Stimulated activated CD4-positive, alpha-beta T cell treated with anti-CD3 and anti-CD28 coated beads, Interleukin-4, amount 100 ng/mL, for 1 hour (primary cell): ENCODE data around the gene HOXB2.
A peak's percentile ranks its signal among the peaks of the same experiment; 100 is the strongest.

Experiments
- DNase-seq: peaks from one replicate; pipeline ENCODE4 v3.0.0-alpha.2; 2020

The HOXB2 gene

GRCh38 chr17:48545022-48545375 is at the start of gene HOXB2:
Gene HOXB2 (minus strand): TSS chr17:48545109. CDS start chr17:48544911, 198 bp downstream.
- DNase-seq, result no peak

DNA sequence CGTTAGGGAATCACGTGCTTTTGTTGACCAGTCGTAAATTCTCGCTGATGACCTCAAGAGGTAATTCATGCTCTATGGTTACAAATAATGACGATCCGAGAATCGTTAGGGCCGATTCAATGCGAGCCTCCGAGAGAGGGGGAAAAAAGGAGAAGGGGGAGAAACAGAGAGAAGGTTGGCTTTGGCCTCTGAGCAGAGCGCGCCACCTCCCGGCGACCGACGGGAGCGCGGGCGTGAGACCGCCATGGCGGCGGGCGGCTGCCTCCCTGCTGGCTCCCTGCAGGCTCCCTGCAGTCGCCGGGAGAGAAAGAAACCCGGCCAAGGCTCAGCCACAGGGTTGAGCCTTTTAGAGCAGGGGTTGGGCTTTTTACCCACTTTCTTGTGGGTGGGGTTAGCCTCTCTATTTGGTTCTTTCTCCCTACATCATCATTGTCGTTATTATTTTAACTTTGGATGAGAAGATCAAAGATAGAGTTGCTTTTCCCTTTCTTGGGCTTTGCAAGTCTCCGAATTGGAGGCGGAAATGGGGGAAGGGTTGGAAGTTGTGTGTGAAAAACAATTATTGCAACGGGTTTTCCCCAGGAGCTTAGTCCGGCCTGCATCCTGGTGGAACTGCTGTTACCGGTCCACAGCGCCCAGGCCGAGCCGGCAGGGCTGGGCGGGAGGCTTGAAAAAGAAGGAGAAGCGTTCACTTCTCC is 49.1 kb upstream of the HOXB2 start:
- peak; percentile 85 for DNase-seq

GRCh38 chr17:48593126-48593829 is 48.4 kb upstream of the HOXB2 start, which contains the start of gene HOXB5:
Gene HOXB5 (minus strand): TSS chr17:48593779. CDS start chr17:48593682, 97 bp downstream.
- no peak for DNase-seq

GRCh38 chr17:48592577-48592976 is 47.7 kb upstream of the HOXB2 start:
- DNase-seq, result no peak

- no peak for DNase-seq
Measured at GRCh38 chr17:48592057-48592514, 47.2 kb upstream of the HOXB2 start.

GRCh38 chr17:48591255-48592056 is 46.5 kb upstream of the HOXB2 start:
- no peak for DNase-seq

- no peak for DNase-seq
Measured at GRCh38 chr17:48590607-48591161, 45.8 kb upstream of the HOXB2 start.

DNA sequence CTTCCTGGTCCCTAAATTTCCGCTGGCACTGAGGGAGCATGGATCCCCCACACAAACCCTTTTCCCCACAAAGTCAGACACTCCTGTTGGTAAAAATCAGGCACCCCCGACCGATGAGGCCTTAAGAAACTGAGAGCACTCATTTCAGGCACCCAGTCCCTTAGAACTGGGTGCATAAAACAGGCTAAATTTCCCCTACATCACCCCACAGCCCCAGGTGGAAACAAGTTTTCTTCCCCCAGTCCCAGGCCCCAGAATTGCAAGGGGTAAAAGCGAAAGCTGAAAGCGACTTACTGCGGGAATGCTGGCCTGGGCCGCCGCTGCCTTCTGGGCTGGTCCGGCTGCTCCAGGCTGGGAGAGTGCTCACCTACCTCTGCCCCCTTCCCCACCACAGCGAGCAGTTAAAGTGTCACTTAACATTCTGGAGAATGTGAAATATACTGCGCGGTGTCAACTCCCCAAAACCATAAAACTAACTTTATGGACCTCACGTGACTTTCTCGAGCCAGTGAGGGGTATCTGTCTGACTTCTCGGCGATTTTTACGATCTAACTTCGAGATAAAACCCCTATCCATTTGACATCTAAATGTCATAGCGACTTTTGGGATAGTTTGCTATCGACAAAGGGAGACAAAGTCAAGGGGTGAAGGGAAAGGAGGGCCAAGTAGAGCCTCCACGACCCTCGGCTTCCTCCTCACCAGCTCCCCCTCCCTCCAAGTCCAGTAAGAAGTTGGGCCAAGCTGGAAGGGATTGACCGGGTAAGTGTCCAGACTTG is 45.1 kb upstream of the HOXB2 start, which contains the start of gene HOXB3:
HOXB3 (minus strand) TSS at position 411 of the 776 bp plus-strand sequence. CDS start 37,767 bp downstream, outside the sequence.
- no peak for DNase-seq

DNA sequence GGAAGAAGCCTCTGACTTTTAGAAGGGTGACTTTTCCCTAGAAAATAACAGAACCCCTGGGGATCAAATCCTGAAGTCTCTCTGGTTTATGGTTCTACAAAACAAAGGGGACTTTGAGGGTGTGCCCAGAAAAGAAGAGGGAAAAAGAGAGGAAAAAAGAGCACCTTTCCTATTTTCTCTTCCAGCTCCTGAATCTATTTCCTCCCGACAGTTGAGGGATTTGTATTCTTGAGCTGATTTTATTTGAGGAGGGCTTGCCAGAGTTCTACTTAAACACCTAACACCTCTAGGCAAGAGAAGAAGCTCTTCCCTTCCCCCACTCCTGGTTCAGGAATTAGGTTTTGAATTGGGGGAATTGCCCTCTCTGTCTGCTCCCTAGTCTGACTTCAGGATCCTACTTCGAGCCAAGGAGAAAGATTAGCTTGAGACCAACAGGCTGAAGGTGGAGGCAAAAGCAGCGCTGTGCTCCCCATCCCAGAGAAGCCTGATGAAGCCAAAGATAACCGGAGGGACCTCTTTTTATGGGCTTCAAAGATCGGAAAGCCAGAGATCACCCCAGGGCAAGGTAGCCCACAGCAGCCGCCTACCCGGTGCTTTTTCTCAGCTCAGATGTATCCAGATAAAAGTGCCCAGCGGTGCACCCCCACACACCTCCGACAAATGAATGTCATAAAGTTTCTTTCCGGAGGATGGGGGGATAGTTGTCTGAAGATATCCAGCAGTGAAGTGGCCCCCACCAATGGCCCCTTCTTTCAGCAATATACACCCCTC is 44.3 kb upstream of the HOXB2 start:
- no peak for DNase-seq

DNA sequence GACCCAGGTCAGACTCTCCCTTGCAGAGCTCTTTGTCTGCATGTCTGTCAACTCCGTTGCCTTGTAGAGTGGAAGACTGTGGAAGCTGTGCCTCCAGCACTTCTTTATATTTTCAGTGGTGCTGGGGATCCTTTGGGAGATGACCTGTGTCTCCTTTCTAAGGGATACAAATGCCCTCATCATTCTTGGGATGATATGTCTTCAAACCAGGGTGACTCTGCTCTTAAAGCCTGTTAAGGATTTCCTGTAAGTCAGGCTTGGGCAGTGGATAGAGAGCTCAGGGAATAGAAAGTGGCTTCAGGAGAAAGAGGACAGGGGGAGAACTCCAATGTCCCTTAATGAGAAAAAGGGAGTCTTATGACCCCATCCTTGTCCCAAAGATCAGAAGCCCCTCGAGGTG is 43.6 kb upstream of the HOXB2 start:
- no peak for DNase-seq

DNA sequence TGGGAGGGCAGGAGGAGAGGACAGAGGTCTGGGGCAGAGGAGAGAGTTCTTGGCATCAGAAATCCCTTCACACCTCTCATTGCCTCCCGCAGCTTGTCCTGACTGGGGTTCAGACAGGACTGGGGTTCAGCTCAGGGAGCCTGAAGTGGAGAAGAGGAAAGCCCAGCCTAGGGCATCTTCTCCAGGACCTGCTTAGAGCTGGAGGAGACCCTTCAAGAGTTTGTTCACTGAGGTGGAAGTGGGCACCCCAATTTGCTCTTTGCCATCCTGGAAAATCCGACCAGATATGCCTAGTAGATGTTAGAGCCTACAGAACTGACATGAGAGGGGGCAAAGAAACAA is 43.1 kb upstream of the HOXB2 start:
- DNase-seq, result no peak

DNA sequence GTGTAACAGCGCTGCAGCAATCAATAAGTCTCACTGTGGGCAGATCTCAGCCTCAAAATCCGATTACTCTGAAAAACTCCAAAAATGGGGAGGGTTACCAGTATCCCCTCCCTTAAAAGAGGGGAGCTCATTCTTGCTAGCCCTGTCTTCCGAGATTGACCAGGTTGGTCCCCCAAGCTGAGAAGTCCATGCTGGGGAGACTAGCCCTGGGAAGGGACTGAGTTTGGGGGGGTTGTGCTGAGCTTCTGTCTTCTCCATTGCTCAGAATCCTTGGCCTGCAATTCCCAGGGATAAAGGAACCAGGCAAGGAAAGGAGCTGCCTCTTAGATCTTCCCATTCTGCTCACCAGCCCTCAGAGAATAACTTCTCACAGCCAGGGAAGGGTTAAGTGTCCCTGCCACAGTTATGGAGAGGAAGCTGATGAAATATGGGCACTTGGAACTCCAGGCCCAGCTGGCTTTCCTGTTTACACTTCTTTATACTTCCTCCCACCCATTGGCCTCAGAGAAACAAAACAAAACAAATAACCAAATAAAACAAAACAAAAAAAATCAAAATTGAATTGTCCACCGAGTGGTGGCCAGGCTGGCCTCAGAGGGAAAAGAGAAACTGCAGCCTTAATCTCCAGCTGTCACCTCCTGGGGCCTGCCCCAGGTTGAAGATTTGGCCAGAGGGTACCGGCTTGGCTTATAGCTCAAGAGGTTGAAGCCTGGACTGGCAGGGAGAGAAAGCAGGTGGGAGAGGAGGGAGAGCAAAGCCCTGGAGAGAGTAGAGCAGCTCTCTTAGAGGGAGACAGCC is 42.6 kb upstream of the HOXB2 start:
- DNase-seq, result no peak

DNA sequence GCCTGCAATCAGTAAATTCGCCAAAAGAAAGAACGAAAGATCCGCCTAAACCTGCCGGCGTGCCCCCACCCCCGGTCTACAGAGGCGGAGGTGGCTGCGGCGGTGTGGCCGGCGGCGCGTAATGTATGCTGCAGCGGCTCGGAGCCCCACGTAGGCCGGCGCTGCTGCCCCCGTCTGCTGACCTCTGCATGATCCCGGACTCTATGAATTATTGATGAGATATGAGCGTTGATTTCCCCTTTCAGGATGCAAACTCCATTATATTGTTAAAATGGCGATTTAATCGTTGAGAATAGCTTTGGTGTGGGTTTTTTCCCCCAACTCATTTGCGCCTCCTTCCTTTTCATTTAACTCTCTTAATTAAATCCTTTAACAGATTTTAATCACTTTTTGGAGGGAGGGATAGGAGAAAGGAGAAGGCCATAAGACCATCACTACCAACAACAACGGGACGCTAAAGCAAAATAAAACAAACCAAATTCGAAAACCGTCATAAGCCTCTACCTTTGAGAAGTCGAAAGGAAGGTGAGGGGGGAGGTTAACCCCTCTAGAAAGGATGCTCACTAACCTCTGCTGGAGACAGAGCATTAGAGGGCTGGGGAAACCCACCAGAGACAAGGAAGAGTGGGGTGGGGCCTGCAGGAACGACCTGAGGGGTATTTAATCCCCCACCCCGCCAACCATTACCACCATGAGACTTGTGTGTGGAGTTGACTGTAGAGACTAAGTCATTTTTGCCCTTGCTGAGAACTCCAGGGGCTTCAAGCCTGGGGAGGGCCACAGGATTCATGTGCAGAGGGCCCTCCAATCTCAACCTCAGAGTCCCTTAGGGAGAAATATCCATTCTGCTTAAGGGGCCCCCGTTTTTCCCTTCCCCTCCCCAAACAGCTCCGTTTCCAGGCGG is 41.7 kb upstream of the HOXB2 start:
- DNase-seq, result peak; percentile 40

- no peak for DNase-seq
Measured at GRCh38 chr17:48584223-48584741, 39.4 kb upstream of the HOXB2 start.

DNA sequence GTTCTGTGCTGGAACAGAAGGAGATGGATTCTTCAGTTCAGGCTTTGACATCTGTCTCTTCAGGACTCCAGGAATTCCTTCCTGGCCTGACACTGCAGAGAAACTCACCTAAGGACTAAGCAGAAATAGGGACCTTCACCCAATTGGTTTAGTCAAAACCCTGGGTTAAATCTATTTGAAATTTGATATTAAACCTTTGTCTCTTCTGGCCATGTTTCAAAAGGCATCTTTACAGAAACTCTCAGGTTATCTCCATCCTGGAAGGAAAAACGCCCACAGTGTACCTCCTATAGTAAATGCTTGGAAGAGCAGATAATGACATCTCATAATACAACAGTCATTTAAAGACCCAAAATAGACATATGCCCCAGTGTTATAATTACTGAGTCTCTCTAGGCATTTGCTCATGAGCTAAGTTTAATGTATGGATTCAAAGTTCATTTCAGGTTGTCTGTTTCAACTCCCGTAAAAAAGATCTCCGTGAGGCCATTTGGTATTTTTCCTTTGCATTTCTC is 38.9 kb upstream of the HOXB2 start:
- no peak for DNase-seq

DNA sequence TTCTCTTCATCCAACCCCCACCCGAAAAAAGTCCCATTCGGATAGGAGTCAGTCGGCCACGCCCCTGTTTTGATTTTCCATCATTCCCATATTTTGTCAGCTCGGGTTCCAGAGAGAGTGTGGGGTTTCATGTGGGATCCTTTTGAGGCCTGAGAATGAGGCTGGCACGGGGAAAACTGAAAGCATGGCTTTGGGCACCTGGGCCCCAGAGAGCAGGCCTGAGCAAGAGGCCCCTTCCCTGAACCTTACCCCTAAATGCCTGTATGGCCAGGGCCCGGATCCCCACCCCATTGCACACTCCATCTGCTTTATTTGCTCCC is 37.8 kb upstream of the HOXB2 start:
- DNase-seq, result no peak

DNA sequence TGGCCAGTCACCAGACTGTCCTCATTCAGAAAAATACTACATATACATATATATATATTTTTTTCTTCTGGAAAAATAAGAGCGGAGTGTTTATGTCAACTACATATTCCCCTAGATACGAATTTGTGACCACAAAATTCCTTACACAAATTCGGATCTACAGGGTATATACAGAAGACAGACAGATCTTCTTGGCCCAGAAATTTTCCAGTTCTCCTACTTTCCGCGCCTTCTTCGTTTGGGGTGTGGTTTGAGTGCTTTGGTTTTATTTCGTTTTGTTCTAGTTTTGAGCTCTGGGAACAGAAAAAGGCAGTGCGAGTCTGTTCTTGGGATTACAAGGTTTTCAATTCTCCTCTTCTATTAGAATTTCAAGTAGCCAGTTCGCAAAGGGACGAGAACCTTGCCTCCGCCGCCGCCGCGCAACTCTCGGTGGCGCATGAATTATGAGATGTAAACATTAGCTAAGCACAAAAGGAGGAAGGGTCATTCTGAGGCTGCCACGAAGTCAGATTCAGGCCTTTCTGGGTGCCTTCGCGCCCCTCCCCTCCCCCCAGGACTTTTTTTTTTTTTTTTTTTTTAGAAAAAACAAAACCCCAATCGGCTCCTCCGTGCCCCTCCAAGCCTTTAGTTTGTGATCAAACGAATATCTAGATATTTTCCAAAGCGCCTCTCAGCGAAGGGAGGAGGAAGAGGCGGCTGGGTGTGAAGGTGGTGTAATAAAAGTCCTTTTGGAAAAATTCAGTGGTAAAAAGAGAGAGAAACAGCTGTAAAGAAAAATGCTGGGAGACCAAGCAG is 35.0 kb upstream of the HOXB2 start:
- DNase-seq, result no peak

GRCh38 chr17:48579471-48579759 is 34.5 kb upstream of the HOXB2 start:
- DNase-seq, result no peak
